Measurements from ENCODE around the gene FANCG.

The FANCG gene

GRCh38 chr9:35110327-35110761, 30.6 kb upstream of the FANCG start:
- H3K4me3 ChIP-seq, result peak overlapping the region; percentile 79 to 87

GRCh38 chr9:35108946-35109575, 29.3 kb upstream of the FANCG start:
- no peaks in the 10 kb centered on the region for H3K27me3 ChIP-seq
- H3K4me3 ChIP-seq, result no peak overlapping the region
- peaks cover 4 to 52% (median 40%) of the 10 kb centered on the region in 4 donors for H3K4me1 ChIP-seq
- no peak for TF ChIP-seq CTCF (IDR thresholded peaks at IDR 0.05)
- DNase-seq, result peak in 1 of 2 donors; percentile 59
- H3K36me3 ChIP-seq, result peaks cover 43 to 46% (median 45%) of the 10 kb centered on the region in 3 donors
- H3K27ac ChIP-seq, result peak overlapping the region; percentile 97 to 100
- intact Hi-C loops (cut with DNase I; ENCODE audit: low total_unique reads), result no loop called here
- H3K9me3 ChIP-seq, result no peaks in the 10 kb centered on the region

More at GRCh38 chr9:35110327-35110761, 30.6 kb upstream of the FANCG start:
- Histone ChIP-seq H3K4me1 (peaks cover 4 to 65% (median 52%) of the 10 kb centered on the region in 4 donors), H3K36me3 (peaks cover 31 to 34% (median 32%) of the 10 kb centered on the region in 3 donors), H3K9me3 (no peaks in the 10 kb centered on the region), H3K27ac (peak overlapping the region; percentile 97 to 100), H3K27me3 (no peaks in the 10 kb centered on the region)
- TF ChIP-seq CTCF (IDR thresholded peaks at IDR 0.05), result no peak
- intact Hi-C loops (cut with DNase I; ENCODE audit: low total_unique reads), result loop anchor here (5.0 kb wide), 1 partner anchor 118 kb away; no protein-coding TSS in a partner anchor
- peak; percentile 64 to 92 for DNase-seq

- DNase-seq, result peak in 1 of 2 donors; percentile 46
- Histone ChIP-seq H3K27ac (peak overlapping the region in 1 of 2 donors; percentile 18), H3K4me1 (peaks cover 0 to 51% (median 39%) of the 10 kb centered on the region in 4 donors), H3K27me3 (no peaks in the 10 kb centered on the region), H3K4me3 (no peak overlapping the region), H3K9me3 (no peaks in the 10 kb centered on the region), H3K36me3 (peaks cover 43 to 46% (median 45%) of the 10 kb centered on the region in 3 donors)
- no peak for TF ChIP-seq CTCF (IDR thresholded peaks at IDR 0.05)
- intact Hi-C loops (cut with DNase I; ENCODE audit: low total_unique reads), result no loop called here
Observed at GRCh38 chr9:35108461-35108860, 28.7 kb upstream of the FANCG start.

- Histone ChIP-seq H3K27ac (peak overlapping the region in 1 of 2 donors; percentile 18), H3K27me3 (no peaks in the 10 kb centered on the region), H3K4me1 (peaks cover 0 to 49% (median 33%) of the 10 kb centered on the region in 4 donors), H3K4me3 (no peak overlapping the region), H3K9me3 (no peaks in the 10 kb centered on the region), H3K36me3 (peaks cover 43 to 46% (median 45%) of the 10 kb centered on the region in 3 donors)
- peak in 1 of 2 donors; percentile 66 for DNase-seq
- intact Hi-C loops (cut with DNase I; ENCODE audit: low total_unique reads), result no loop called here
- no peak for TF ChIP-seq CTCF (IDR thresholded peaks at IDR 0.05)
Observed at GRCh38 chr9:35107297-35108290, 27.9 kb upstream of the FANCG start.

- intact Hi-C loops (cut with DNase I; ENCODE audit: low total_unique reads), result no loop called here
- TF ChIP-seq CTCF (IDR thresholded peaks at IDR 0.05), result no peak
- DNase-seq, result no peak
- no peaks in the 10 kb centered on the region for H3K9me3 ChIP-seq
- H3K27me3 ChIP-seq, result no peaks in the 10 kb centered on the region
- no peak overlapping the region for H3K4me3 ChIP-seq
- peaks cover 0 to 51% (median 35%) of the 10 kb centered on the region in 4 donors for H3K4me1 ChIP-seq
- H3K27ac ChIP-seq, result no peak overlapping the region
- H3K36me3 ChIP-seq, result peaks cover 43 to 47% (median 45%) of the 10 kb centered on the region in 3 donors
Observed at GRCh38 chr9:35106343-35106730, 26.6 kb upstream of the FANCG start.

All from tibial artery (tissue), 4 donors.